ENCODE results near the gene ATP5ME.
"Not testable (repeated sequence)": the region's sequence is repeated elsewhere in the genome, so short reads cannot be mapped to it uniquely, and the experiment has no call there.

ATP5ME gene

DNA sequence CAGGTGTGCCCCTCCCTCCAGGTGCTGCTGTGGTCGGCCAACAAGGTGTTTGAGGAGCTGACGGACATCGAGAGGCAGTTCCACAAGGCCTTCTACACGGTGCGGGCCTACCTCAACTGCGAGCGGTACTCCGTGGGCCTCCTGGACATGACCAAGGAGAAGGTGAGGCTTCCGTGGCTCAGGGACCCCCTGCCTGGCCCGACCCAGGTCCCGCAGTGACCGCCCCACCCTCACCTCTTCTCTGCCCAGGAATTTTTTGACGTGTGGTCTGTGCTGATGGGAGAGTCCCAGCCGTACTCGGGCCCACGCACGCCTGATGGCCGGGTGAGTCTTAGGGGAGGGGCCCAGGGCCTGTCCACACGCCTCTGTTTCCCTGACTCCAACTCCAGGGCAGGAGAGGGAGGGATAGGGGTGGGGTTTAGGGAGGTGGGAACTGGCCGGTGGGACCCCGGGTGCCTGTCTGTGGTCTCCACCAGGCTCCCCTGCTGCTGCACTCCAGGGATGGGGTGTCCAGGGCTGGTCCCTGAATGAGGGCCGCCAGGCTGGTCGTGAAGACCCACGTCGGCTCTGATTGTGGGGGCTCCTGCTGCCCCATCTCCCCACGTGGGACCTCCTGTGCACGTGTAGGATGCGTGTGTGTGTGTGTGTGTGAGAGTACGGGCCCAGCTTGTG, 20.1 kb downstream of the ATP5ME start:
- DNase-seq: no peak

DNA sequence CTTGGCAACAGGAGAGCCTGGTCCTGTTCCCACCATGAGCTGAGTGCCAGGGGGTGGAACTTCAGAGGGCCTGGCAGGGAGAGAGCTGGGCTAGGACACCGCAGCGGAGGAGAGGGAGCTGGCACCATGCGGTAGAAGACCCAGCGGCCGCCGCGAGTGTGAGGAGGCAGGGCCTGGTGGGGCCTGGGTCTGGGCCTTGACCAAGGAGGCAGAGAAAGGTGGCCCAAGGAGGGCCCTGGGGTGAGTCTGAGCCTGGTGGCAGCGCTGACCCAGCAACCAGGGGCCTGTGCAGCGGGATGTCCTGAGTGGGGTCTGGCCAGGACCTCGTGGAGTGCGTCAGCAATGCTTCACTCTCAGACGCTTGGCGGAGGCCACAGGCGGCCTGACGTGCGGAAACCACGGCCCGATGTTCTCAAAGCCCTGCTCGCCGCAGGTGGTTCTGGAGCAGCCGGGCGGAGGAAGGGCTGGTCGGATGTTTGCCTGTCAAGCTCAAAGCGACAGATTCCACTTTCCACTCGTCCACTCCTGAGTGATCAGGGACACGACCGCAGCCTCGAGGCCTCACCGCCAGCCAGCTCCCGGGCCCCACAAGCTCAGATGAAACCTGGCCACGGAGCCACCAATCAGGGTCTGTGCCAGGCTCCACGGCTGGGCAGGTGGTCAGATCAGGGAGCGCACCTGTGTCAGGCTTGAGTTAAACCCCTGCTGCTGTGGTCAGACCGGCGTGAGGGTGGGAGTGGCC, 20.8 kb downstream of the ATP5ME start:
- DNase-seq: no peak

DNA sequence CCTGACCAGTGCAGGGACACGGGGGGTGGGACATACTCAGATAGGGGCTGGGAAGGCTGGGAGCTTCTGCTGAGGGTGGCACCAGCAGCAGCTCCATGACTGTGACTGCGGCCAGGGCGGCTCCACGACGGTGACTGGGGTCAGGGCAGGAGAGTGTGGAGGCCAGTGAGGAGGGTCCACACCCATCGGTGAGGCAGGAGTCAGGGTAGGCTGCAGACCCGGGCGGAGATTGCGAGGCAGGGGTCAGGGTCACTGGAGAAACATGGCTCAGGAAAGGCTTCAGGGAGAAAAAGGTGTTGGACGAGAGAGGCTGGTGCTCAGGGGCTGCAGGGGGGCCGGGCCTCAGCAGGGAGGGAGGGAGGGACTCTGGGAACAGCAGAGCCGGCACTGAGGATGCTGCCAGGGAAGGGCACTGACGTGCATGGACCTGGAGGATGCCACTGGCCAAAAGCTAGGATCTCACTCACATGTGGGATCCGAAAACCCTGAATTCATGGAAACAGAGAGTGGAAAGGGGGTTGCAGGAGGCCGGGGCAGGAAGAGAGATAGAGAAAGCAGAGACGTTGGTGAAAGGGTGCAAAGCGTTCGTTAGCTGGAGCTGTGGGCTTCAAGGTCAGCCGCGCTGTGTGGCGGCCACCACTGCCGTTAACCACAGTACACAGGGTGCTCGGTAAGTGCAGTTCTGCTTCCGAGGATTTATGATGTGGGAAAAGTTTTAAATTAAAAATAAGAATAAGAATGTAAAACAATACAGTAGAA, 22.0 kb downstream of the ATP5ME start:
- DNase-seq: no peak

DNA sequence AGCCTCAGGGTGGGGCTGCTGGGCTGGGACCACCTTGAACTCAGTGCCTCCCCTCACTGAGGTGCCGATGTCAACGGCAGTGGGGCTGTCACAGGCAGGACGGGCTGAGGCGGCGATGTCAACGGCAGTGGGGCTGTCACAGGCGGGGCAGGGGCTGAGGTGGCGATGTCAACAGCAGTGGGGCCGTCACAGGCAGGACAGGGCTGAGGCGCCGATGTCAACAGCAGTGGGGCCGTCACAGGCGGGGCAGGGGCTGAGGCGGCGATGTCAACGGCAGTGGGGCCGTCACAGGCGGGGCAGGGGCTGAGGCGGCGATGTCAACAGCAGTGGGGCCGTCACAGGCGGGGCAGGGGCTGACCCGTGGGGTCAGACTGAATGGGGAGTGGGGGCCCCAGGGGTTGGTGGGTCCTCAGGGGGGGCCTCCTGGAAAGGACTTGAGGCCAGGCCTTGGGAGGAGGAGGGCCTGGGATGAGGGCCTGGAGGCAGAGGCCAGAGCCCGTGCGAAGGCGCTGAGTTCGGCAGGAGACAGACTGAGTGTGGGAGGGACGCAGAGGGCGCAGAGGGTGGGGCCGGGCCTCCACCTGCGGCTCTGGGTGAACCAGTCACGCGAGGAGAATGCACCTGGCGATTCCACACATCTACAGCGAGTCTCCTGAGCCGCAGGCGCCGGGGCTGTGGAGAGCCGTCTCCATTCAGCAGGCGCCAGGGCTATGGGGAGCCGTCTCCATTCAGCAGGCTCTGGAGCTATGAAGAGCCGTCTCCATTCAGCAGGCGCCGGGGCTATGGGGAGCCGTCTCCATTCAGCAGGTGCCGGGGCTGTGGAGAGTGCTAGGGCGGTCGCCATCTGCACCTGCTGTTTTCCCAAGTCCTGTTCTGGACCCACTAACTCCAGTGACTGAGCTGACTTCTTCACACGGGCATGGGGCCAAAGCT, 22.9 kb downstream of the ATP5ME start:
- DNase-seq: no peak

DNA sequence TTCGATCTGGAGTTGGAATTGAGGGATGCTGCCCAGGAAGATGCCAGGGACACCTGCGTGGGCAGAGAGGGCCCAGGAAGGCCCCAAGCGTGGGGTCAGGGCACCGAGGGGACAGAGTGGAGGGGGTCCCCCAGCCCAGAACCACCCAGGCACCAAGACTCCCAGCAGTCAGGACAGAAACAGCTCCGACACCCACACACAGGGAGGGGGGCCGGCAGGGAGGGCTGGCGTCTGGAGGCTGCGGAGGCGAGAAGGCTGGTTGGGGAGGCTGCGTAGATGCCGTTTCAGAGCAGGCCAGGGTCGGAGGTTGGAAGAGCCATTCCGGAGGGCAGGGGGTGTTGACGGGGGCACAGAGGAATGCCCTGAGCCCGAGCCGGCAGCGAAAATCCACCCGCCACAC, 23.6 kb downstream of the ATP5ME start:
- no peak for DNase-seq

DNA sequence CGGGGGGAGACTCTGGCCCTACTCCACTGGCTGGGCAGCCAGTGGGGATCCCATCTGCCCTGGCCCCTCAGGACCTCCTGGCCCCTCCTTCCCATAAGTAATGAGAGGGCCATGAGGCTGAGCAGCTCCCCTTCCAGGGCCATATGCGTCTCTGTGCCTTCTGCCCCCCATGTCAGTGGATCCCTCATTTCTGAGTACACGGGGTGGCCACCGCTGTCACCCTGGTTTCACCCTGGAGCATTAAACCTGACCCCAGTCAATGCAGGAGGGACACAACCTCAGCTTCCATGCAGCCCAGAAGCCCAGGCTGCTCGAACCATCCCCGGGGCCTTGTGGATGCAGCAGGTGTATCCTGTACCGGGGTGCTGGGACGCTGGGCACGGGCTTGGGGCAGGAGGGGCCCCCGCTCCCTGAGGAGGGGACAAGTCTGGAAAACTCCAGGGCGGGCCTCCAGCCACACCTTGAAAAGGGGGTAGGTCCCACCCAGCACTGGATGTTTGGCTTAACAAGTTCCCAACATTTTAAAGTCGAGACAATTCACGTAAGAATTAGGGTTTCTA, 24.2 kb downstream of the ATP5ME start:
- DNase-seq: no peak

DNA sequence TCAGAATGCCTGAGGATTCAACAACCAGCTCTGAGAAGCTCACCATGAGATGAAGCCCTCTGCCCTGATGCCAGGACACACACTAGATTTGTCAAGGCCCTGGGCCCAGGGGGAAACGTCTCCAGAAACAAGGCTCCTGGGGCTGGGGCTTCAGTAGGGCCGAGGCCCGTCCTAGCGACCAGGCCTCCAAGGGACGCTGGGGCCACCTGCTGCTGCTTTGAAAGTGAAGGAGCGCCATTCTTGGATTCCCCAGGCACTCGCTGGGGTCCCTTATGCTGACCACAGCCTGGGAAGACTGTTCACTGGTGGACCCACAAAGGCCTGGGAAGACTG, 24.8 kb downstream of the ATP5ME start:
- DNase-seq: no peak

DNA sequence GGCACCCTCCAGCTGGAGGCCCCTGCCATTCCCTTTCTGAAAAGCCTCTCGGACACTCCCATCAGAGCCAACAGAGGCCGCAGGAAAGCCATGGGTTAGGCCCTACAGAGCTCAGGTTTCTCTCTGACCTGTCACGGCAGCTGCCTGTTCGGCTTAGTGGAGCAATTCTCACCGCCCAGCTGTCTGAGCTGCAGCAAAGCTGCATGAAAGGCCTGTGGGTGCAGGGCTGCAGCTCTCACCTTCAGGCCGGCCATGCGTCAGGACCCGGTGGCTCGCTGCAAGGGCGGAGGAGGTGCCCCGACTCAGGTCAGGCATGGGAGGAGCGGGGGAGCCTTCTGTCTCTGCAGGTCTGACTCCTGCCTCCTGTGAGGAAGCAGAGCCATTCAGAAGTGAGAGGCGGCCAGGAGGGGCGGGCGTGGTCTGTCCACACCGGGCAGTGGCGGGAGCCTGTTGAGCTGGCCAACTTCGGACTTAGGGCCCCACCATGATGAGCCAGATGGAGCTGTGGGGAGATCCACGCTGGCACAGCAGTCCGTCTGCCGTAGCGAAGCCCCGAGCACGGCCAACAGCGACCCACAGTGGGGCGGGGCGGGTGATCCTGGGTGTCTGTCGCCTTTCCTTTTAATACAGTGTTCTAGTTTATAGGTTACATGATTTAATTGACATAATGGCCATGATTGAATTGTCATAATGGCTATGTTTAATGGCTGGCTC, 25.3 kb downstream of the ATP5ME start:
- no peak for DNase-seq

DNA sequence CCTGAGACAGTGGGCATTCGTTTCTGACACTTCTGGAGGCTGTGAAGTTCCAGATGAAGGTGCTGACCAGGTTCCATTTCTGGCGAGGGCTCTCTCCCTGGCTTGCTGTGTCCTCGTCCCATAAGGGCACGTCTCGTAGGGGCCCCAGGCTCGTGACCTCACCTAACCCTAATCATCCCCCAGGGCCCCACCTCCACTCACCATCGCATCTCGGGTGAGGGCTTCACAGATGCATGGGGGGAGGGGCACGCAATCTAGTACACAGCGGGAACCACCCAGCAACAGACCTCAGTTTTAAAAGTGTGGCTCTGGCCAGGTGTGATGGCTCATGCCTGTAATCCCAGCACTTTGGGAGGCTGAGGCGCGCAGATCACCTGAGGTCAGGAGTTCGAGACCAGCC, 26.6 kb downstream of the ATP5ME start:
- DNase-seq: no peak

DNA sequence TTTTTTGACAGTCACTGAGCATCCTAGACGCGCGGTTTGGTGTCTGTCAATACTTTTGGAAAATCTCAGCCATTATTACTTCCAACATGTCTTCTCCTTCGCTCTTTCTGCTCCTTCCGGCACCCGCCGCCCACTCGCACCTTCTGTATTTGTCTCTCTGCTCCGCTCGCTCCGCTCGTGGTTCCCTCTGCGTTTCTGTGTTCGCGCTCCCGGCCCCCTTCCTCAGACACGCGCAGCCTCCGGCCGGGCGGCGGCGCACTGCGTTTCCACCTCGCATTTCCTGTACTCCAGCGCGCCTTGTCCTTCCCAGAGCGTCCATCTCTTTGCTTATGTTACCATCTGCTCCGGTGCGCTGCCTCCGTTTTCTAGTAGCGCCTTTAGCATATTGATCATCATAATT, 27.6 kb downstream of the ATP5ME start:
- DNase-seq: no peak

DNA sequence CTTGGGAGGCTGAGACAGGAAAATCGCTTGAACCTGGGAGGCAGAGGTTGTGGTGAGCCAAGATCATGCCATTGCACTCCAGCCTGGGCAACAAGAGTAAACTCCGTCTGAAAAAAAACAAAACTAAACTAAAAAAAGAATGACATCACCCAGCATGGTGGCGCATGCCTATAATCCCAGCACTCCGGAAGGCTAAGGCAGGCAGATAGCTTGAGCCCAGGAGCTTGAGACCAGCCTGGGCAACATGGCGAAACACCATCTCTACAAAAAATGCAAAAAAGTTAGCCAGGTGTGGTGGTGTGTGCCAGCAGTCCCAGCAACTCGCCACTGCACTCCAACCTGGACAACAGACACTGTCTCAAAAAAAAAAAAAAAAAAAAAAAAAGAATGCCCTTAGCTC, 31.7 kb downstream of the ATP5ME start:
- not testable (repeated sequence) for DNase-seq

DNA sequence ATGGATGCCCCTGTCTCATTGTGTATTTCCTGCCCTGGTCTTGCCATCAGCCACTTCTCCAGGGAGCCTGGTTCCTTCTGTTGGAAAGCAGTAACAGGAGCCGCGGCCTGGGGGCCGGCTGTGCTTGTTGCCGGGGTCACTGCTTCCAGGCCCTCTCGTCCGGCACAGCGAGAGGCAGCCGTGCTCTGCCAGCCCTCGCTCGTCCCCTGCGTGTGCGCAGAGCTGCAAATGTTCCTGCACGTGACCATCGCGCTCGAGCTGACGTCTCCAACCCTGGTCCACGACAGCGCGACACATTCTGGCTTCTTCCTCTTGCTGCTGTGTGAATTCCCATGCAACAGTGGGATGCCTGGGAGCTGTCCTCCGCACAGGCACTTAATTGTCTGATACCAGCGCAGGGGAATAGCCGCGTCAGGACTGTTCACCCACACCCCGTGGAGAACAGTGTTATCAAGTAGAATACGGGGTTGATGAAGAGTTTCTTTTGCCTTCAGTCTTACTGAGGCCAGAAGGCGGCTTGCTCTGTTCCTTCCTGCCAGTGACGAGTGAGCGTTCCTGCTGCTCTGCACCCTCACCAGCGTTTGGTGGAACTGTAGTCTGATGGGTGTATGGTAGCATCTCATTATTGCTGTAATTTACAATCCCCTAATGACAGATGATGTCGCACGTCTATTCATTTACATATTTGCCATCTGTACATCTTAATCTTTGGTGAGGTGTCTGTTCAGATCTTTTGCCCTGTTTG, 36.4 kb downstream of the ATP5ME start:
- no peak for DNase-seq

DNA sequence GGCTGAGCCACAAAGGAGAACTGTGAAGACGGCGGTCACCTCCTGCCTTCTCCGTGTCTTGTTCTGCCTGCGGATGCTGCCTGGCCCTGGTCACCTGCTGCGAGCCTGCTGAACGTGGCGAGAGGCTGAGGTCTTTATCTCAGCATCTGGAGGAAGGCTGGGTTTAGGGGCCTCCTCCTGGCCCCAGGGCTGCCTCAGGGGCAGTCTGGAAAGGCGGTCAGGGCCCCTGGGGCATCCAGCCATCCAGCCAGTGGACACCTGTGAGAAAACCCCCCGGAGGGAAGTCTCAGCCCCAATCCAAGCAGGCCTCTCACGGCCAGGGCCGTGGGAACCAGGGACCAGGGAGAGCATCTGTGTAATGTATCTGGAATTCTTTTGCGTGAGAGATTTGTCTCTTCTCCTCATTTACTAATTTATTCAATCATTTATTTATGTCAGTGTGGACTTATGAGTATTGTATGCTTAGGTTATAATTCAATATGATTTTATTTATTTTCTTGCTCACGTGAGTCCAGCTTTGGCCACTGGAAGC, 37.4 kb downstream of the ATP5ME start:
- no peak for DNase-seq

DNA sequence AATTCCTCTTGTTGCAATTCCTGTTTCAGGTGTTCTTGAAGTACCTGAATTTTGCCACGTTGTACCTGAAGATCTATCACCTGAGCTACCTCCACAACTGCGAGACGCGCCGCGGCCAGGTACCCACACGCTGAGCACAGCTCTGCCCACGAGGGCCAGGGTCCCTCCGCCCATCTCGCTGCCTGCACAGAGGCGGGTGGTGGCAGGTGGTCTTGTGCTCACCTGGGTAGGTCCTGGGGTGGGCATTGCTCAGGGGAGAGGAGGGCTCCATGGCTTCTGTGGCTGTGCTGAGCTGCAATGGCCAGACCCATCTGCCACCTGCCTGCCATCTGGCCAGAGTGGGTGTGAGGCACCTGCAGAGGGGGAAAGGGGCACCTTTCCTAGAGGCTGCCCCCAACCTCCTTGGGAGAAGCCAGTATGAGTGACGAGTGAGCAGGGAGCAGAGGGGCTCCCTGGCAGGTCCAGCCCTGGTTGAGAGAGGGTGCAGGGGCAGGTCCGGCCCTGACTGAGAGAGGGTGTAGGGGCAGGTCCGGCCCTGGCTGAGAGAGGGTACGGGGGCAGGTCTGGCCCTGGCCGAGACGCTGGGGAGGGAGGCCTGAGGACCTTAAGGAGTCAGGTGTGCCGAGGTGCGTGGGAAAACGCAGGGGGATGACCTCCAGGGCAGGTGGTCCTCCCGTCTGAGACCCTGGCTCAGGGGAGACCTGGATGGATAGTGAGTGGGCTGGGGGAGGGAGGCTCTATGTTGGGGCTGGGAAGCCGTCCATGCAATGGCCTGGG, 38.0 kb downstream of the ATP5ME start:
- no peak for DNase-seq

DNA sequence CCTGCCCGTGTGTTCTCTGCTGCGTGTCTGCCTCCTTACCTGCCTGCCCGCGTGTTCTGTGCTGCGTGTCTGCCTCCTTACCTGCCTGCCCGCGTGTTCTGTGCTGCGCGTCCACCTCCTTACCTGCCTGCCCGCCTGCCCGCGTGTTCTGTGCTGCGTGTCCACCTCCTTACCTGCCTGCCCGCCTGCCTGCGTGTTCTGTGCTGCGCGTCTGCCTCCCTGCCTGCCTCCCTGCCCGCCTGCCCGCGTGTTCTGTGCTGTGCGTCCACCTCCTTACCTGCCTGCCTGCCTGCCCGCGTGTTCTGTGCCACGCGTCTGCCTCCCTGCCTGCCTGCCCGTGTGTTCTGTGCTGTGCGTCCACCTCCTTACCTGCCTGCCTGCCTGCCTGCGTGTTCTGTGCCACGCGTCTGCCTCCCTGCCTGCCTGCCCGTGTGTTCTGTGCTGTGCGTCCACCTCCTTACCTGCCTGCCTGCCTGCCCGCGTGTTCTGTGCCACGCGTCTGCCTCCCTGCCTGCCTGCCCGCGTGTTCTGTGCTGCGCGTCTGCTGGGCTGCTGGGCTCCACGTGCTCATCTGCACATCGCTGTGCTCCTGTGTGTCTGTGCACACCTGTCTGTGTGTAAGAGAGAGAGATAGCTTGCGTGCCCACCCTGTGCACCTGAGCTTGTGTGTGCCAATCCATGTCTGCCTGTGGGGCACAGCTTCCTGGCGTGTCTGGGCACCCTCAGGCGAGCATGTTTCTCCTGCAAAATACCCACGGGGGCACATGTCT, 38.8 kb downstream of the ATP5ME start:
- not testable (repeated sequence) for DNase-seq

DNA sequence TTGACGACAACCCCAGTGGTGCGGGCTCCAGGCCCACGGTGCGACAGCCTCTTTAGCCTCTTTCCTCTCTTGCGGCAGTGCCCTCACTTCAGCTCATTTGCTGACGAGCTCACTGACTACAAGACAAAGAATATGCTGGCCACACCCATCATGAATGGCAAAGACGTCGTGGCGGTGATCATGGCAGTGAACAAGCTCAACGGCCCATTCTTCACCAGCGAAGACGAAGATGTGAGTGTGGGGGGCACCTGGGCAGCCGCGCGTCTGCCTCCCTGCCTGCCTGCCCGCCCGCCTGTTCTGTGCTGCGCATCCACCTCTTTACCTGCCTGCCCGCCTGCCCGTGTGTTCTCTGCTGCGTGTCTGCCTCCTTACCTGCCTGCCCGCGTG, 39.5 kb downstream of the ATP5ME start:
- no peak for DNase-seq

DNA sequence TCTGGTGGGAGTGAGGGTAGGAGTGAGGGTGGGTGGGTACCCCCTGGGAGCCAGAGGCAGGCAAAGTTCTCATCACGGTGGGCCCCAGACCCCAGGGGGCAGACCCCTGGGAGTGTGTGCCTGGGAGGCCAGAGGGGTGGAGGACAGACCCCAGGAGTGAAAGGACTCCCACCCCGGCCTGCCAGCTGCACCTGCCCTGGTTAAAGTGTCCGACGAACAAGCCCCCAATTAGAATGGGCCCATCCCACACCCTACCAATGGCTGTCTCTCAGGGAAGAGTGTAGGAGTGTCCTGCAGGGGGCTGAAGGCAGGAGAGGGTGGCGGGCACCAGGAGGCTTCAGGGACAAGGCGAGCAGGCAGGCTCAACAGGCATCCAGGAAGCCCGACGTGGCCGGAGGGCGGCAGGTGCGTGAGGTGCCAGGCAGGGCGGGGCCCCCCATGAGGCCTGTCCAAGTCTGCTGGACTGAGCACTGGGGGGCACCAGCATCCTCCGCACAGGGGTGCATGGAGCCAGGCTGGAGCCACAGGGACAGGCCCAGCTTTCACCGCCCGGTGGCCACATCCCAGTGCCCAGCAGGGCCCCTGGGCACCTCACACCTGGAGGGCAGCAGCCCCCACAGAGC, 40.0 kb downstream of the ATP5ME start:
- no peak for DNase-seq

DNA sequence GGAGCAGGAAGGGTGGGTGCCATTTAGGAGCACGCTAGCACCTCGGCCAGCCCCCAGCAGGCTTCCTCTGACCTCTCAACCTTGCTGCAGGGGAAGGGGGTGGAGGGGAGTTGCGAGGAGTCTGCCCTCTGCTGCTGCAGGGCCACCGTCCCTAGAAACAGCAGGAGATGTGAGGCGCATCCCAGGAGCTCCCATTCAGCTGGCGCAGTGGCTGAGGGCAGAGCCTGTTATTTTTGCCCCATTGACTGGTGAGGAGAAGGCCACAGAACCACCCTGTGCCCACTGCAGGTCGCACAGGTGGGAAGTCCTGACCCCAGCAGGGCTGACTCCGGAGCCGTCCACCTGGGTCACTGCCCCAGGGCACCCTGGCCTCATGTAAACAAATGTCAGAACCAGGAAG, 40.7 kb downstream of the ATP5ME start:
- DNase-seq: no peak

DNA sequence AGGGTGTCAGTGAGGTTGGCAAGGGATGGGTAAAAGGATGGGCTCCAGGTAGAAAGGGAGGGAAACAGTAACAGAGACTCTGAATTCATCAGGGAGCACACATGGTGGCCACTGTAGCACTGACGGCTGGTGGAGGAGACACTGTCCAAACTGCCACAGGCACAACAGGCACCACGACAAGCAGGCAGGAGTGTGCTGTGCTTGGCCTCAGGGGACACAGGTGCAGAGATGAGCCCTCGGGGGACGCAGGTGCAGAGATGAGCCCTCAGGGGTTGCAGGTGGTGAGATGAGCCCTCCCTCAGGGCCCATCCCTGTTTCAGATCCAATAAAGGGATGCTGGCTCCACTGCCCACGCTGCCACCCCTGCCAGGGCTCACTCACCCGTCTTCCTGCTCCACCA, 41.1 kb downstream of the ATP5ME start:
- no peak for DNase-seq

Measured in NCI-H226 (cell line).